ENCODE measurements around the gene IPO4.
"Not testable (repeated sequence)": the region's sequence is repeated elsewhere in the genome, so short reads cannot be mapped to it uniquely, and the experiment has no call there.

Gene IPO4

GRCh38 chr14:24216345-24216699 is 27.7 kb upstream of the IPO4 start:
- no peak for DNase-seq

GRCh38 chr14:24215495-24216344 is 27.1 kb upstream of the IPO4 start, which contains the start of gene MDP1:
Gene MDP1 (minus strand): TSS chr14:24216066. CDS start chr14:24215955, 111 bp downstream.
- peak; percentile 94 for DNase-seq

- no peak for DNase-seq
Observed at GRCh38 chr14:24213866-24214662, 25.4 kb upstream of the IPO4 start.

GRCh38 chr14:24212924-24213865 is 24.6 kb upstream of the IPO4 start, which contains the start of gene CHMP4A:
Gene CHMP4A (minus strand): TSS chr14:24213488. CDS start chr14:24213439, 49 bp downstream.
- DNase-seq: peak; percentile 98

DNA sequence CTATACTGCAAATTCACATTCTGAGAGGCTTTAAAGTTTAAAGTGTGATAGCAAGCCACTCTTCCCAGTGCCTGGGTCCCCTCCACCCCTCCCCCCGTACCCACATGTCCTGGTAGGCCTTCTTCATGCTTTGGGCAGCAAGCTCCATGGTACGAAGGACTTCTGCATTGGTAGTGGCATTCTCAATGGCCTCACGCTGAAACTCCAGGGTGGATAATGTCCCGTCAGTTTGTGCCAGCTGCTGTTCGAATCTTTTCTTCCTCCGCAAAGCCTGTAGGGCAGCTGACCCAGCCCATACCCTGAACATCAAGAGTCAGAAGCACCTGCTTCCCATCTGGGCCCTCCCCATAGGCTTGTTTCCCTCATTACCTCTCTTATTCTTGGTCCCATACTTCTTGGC is 22.7 kb upstream of the IPO4 start:
- no peak for DNase-seq

- no peak for DNase-seq
Observed at GRCh38 chr14:24207625-24208024, 19.0 kb upstream of the IPO4 start.

DNA sequence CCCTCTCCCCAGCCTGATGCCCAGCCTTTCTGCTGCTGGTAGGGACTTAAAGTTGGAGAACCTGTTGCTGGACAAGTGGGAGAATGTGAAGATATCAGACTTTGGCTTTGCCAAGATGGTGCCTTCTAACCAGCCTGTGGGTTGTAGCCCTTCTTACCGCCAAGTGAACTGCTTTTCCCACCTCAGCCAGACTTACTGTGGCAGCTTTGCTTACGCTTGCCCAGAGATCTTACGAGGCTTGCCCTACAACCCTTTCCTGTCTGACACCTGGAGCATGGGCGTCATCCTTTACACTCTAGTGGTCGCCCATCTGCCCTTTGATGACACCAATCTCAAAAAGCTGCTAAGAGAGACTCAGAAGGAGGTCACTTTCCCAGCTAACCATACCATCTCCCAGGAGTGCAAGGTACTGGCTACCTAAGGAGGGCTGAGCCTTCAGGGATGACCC is 18.5 kb upstream of the IPO4 start:
- DNase-seq: no peak

DNA sequence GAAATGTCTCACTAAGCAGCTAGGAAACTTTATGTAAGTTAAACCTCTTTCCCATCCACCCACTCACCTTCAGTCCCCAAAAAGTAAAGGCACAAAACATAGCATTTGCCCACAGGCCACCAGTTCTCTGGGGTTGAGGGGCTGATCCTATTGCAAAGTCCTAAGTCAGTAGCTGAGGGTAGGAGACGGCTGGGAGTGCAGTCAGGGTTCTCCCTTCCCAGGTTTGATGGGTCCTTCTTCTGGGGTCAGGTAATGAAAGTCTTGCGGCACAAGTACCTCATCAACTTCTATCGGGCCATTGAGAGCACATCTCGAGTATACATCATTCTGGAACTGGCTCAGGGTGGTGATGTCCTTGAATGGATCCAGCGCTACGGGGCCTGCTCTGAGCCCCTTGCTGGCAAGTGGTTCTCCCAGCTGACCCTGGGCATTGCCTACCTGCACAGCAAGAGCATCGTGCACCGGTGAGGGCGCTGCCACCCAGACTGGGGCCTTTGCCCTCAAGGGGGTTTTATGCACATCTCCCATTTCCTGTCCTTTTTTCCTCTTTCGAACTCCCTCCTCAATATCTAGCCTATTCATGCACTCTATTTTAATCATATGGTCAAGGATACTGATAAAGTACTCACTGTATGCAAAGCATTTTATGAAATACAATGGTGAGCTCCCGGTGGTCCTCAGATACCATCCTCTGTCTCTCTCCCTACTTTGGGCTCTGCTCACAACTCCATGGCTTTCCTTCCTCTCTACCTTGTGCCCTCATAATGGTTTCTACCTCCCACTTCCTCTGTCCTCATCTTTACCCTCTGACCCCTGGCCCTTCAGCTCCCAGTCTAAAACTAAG is 17.9 kb upstream of the IPO4 start:
- DNase-seq: no peak

DNA sequence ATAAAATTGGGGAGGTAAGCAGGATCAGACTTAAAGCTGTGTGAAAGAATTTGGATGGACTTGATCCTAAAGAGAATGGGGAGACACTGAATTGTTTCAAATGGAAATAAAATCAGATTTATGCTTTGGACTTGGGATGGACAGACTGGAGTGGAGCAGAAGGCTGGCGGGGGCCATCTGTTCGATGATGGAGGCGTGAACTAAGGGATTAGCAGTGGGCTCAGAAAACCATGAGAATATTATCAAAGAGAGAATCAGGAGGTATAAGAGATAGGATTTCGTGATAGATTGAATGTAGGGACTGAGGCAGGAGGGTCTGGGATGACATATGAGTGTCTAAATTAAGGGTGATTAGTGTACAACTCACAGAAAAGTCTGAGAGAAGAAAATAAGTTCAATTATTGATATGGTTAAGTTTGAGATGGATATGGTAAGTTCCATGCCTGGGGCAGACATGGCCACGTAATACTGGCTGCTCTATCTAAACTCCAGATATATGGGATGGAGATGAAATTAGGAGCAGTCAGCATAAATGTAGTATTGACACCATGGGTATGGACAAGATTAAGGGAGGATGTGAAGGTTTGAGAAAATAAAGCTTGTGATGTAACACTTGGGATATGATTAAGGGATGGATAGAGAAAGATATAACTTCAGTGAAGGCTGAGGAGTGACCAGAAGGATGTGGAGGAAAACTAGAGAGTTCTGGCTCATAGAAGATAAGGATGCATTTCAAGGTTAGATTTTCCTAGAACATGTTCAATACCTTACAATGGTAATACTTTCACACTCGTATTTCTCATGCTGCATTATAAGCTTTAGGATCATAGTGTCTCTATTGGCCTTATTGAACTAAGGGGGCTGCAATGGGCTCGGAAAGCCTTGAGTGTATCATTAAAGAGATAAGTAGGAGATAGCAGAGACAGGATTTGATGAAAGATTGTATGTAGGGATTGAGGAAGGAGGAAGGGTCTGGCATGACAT is 15.8 kb upstream of the IPO4 start:
- no peak for DNase-seq

DNA sequence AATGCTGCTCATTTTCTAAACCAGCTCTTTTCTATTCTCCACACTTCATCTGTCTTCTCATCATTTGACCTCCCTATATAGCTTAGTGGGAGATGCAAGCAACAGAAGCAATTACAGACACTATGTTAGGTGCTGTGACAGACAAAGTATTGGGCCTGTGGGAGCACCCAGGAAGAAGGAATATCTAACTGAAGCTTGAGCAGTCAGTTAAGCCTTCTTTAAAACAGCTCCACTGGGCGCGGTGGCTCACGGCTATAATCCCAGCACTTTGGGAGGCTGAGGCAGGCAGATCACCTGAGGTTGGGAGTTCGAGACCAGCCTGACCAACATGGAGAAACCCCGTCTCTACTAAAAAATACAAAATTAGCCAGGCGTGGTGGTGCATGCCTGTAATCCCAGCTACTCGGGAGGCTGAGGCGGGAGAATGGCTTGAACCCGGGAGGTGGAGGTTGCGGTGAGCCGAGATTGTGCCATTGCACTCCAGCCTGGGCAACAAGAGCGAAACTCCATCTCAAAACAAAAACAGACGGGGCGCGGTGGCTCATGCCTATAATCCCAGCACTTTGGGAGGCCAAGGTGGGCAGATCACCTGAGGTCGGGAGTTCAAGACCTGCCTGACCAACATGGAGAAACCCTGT is 14.8 kb upstream of the IPO4 start:
- DNase-seq: peak; percentile 42

DNA sequence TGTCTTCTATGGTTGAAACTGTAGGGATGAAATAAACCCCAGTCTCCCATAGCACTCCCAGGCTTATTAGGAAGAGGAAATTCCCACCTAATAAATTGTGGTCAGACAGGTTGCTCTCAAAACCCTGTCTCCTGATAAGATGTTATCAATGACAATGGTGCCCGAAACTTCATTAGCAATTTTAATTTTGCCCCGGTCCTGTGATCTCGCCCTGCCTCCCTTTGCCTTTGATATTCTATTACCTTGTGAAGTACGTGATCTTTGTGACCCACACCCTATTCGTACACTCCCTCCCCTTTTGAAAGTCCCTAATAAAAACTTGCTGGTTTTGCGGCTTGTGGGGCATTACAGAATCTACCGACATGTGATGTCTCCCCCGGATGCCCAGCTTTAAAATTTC is 13.9 kb upstream of the IPO4 start:
- not testable (repeated sequence) for DNase-seq

- DNase-seq: peak; percentile 48
Observed at GRCh38 chr14:24198814-24199524, 10.4 kb upstream of the IPO4 start.

- DNase-seq: no peak
Observed at GRCh38 chr14:24197056-24197450, 8.4 kb upstream of the IPO4 start.

- DNase-seq: no peak
Observed at GRCh38 chr14:24196071-24197055, 7.7 kb upstream of the IPO4 start.

DNA sequence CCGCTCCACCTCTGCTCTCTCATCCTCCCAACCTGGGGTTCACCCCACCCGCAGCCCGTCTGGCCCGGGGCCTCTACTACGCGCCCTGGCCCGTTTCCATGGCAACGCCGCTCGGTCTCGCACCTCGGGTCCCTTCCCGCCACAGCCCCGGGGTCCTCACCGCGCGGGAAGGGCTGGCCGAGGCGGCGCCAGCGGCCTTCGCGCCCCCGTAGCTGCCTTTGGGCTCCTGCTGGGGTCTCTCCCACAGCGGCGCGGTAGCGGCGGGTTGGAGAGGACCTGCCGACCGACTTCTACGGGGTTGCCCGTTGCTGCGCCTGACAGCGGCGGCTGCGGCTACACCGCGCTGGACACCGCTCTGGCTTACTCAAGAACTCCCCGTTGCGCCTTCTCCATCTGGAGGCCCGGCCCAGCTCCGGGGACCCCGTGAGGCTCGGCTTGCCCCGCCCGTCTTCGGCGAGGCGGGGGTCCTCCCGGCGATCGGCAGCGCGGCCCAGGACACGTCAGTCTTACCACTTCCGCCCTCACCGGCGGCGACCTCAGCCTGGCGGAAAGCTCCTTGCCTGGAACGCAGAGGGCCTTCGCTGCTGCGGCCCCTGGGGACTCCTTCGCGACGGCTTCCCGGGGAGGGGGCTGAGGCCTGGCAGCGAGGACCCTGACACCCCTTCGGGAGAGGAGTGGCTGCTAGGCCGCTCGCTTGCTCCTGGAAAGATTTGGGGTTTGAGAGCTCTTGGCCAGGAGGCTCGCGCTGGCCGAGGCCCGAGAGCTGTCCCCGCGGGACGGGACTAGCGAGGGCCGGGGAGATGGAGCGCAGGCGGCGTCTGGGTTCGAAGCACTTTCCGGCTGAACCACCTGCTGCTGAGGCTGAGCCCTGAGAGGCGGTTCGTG is 6.8 kb upstream of the IPO4 start, which contains the start of gene TM9SF1:
TSS of gene TM9SF1 (minus strand) at position 256 of the 885 bp plus-strand sequence. CDS start 422 bp downstream, outside the sequence.
- DNase-seq: peak; percentile 95

GRCh38 chr14:24194873-24195185 is 6.2 kb upstream of the IPO4 start:
- DNase-seq: no peak
